SK-N-SH (cell line): ENCODE data around the gene TEX22.

Source experiments
- ELF1 ChIP-seq: IDR thresholded peaks from 2 replicates; pipeline ENCODE4 v1.4.0; 2012
- MXI1 ChIP-seq: IDR thresholded peaks from 2 replicates; pipeline ENCODE4 v1.6.1; 2012; ENCODE audit warnings: mild to moderate bottlenecking, low read depth, low read length, improper control_type of control experiment
- NFIC ChIP-seq: IDR thresholded peaks from 2 replicates; pipeline ENCODE4 v1.4.0; 2012; ENCODE audit warnings: borderline replicate concordance
- POLR2AphosphoS5 ChIP-seq: IDR thresholded peaks from 2 replicates; pipeline ENCODE4 v1.6.1; 2012; ENCODE audit warnings: low read depth, low read length
- RCOR1 ChIP-seq: fragments of 150-350 bp; IDR thresholded peaks from 2 replicates; pipeline ENCODE4 v1.6.1; 2017; ENCODE audit warnings: antibody characterized with exemption, low read length
- RFX5 ChIP-seq: IDR thresholded peaks from 2 replicates; pipeline ENCODE4 v1.6.1; 2012; ENCODE audit warnings: mild to moderate bottlenecking, improper control_type of control experiment, low read length
- SMC3 ChIP-seq: IDR thresholded peaks from 2 replicates; pipeline ENCODE4 v1.6.1; 2012; ENCODE audit warnings: low read depth, low read length, improper control_type of control experiment
- TEAD4 ChIP-seq: IDR thresholded peaks from 2 replicates; pipeline ENCODE4 v1.4.0; 2012; ENCODE audit warnings: mild to moderate bottlenecking, borderline replicate concordance; ENCODE audit not compliant: insufficient read depth
- YY1 ChIP-seq: IDR thresholded peaks from 2 replicates; pipeline ENCODE4 v1.4.0; 2012; ENCODE audit warnings: low read depth, mild to moderate bottlenecking
- TF ChIP-seq, protein P1 (sequence below): IDR thresholded peaks from 2 replicates; pipeline ENCODE4 v1.6.1; 2012; ENCODE audit warnings: mild to moderate bottlenecking, low read depth, low read length, moderate library complexity
- TF ChIP-seq, protein P2 (sequence below): fragments of 200-600 bp; sonication (generic); IDR thresholded peaks from 2 replicates; pipeline ENCODE4 v1.6.1; 2017; ENCODE audit warnings: antibody characterized with exemption, mild to moderate bottlenecking, moderate library complexity
- TF ChIP-seq, protein P3 (sequence below): IDR thresholded peaks from 2 replicates; pipeline ENCODE4 v1.4.0; 2012; ENCODE audit warnings: low read depth

DNA sequence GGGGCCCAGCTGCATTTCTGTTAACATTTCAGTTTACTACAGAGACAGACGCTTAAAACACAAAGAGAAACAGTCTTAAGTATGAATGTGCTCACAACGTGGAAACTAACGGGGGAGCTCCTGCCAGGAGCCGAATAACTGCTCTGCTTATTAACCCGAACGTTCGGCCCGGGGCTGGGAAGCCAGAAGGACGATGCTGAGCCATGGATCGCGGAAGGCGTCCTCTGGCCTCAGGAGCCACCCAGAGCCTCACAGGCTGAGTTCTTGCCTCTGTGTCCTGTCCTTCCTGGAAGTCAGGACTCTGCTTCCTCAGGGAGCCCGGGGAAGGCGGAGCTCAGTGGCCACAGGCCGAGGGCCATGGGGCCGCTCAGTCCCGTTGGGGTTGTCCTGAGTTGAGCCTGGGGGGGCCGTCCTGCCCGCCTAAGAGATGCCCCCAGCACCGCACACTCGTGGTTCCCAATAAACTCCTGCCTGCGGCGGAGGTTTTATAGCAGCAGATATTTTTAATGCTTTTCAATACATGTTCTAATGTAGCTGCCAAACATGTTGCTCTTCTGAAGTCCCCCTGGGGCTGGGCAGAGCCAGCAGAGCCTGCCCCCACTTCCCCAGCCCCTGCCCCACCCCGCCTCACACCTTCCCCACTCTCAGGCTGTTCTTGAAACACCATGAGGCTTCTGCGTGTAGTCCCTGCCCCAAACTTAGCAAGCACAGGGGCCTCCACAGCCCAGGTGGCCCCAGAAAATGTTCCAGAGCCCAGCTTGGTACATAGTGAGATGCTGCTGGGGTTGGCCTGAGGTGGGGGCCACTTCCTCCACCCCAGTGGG is 3.4 kb upstream of the TEX22 start:
- TF ChIP-seq, protein P1, sequence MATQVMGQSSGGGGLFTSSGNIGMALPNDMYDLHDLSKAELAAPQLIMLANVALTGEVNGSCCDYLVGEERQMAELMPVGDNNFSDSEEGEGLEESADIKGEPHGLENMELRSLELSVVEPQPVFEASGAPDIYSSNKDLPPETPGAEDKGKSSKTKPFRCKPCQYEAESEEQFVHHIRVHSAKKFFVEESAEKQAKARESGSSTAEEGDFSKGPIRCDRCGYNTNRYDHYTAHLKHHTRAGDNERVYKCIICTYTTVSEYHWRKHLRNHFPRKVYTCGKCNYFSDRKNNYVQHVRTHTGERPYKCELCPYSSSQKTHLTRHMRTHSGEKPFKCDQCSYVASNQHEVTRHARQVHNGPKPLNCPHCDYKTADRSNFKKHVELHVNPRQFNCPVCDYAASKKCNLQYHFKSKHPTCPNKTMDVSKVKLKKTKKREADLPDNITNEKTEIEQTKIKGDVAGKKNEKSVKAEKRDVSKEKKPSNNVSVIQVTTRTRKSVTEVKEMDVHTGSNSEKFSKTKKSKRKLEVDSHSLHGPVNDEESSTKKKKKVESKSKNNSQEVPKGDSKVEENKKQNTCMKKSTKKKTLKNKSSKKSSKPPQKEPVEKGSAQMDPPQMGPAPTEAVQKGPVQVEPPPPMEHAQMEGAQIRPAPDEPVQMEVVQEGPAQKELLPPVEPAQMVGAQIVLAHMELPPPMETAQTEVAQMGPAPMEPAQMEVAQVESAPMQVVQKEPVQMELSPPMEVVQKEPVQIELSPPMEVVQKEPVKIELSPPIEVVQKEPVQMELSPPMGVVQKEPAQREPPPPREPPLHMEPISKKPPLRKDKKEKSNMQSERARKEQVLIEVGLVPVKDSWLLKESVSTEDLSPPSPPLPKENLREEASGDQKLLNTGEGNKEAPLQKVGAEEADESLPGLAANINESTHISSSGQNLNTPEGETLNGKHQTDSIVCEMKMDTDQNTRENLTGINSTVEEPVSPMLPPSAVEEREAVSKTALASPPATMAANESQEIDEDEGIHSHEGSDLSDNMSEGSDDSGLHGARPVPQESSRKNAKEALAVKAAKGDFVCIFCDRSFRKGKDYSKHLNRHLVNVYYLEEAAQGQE: no peak
- TF ChIP-seq, protein P2, sequence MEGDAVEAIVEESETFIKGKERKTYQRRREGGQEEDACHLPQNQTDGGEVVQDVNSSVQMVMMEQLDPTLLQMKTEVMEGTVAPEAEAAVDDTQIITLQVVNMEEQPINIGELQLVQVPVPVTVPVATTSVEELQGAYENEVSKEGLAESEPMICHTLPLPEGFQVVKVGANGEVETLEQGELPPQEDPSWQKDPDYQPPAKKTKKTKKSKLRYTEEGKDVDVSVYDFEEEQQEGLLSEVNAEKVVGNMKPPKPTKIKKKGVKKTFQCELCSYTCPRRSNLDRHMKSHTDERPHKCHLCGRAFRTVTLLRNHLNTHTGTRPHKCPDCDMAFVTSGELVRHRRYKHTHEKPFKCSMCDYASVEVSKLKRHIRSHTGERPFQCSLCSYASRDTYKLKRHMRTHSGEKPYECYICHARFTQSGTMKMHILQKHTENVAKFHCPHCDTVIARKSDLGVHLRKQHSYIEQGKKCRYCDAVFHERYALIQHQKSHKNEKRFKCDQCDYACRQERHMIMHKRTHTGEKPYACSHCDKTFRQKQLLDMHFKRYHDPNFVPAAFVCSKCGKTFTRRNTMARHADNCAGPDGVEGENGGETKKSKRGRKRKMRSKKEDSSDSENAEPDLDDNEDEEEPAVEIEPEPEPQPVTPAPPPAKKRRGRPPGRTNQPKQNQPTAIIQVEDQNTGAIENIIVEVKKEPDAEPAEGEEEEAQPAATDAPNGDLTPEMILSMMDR: no peak
- no peak for TF ChIP-seq RFX5
- TF ChIP-seq TEAD4: no peak
- no peak for TF ChIP-seq SMC3
- no peak for TF ChIP-seq RCOR1
- TF ChIP-seq ELF1: no peak
- TF ChIP-seq NFIC: no peak
- no peak for TF ChIP-seq MXI1
- TF ChIP-seq POLR2AphosphoS5: no peak
- TF ChIP-seq YY1: no peak
- TF ChIP-seq, protein P3, sequence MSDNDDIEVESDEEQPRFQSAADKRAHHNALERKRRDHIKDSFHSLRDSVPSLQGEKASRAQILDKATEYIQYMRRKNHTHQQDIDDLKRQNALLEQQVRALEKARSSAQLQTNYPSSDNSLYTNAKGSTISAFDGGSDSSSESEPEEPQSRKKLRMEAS: no peak
